HG02973 (cell line): ENCODE results near the gene DHX15.

Experiments
- ATAC-seq: cut with Tn5 transposase; IDR thresholded peaks from one replicate; pipeline ENCODE4 v1.9.1; 2021; ENCODE audit warnings: moderate library complexity; ENCODE audit not compliant: unreplicated experiment

Gene DHX15

DNA sequence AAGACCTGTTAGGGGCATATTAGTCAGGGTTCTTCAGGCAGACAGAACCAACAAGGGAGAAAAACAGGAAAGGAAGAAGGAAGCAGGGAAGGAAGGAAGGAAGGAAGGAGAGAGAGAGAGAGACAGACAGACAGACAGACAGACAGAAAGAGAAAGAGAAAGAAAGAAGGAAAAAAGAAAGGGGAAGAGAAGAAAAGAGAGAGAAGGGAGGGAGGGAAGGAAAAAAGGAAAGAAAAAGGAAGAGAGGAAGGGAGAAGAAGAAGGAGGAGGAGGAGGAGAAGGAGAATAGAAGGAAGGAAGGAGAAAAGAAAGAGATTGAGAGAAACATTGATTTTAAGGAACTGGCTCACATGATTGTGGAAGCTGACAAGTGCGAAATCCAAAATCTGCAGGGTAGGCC is 89.0 kb downstream of the DHX15 start:
- no peak for ATAC-seq

DNA sequence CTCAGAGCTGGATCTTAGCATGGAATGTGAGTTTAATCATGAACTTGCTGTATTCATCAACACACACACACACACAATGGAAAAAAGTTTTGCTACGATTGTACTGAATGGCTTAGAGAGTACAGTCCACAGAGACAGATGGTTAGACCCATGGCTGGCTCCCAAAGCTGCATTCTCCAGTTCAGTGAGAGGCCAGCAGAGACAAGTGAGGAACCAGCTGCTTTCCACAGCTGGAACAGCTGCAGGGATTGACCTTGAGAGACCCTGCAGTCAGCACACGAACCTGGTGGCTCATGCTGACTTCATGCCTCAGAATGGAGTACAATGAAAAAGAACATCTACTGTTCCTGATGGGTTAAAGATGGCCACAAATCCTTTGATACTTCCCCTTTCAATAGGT is 94.5 kb downstream of the DHX15 start:
- ATAC-seq, result no peak

DNA sequence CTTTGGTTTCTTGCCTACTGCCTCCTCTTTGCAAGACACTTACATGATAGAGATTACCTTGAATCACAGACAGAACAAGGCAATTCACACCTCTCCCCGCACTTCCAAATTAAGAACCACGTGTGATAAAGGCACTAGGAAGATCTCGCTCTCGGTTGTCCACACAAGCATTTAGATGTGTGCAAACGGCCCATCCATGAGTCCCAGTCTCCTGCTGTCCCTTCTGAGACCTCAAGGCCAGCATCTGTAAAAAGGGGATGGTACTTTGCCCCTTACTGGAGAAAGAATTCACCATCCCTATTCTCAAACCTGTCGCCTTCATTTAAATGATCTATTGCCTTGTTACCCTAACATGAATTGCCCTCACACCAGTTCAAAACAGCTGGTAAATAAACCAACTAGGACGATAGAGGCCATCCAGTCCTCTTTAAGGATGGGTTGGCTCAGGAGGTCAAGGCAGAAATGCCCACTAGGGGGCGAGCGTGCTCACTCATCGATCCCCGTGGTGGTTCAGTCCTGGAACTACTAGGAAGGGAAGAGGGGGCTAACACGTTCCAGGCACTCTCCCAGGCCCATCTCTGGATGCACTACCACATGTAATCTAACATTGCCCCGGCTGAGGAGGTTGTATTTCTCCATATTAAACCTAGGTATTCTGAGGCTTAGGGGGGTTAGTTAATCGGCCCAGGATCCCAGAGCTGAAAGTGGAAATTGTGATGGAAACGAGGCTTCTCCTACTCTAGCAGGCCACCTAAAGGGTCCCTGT is 95.8 kb downstream of the DHX15 start:
- ATAC-seq, result peak; percentile 82

DNA sequence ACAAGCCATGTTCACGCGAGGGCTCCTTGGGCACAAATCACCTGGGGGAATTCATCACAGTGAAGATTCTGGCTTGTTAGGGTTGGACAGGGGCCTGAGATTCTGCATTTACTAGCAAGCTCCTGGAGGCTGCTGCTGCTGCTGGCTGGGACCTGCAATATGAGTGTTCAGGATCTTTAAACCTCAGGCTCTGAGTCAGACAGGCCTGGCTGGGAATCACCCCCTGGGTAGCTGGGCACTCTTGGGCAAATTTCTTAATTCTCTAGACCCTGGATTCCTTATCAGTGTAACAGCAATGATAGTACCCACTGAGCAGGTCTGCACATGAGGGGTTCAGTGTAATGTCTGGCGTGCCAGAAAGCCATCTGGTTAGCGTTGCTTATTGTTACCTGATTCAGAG is 101.5 kb downstream of the DHX15 start:
- ATAC-seq, result no peak

DNA sequence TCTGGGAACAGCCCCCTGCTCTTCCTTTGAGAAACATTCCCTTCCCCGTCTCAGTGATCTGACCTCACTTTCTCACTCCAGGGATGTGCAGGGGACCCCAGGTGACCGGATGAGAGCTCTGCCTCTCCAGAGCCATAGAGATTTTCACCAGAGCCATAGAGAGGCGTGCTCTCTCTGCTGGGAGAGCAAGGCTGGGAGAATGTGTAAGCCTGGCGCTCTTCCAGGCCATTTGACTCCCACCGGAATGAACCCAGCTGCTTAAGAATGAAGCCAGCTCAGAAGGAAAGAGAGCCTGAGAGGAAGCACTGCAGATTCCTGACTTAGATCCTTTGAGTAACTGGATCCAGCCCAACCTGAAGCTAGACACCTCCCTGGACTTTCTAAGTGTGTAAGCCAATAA is 106.4 kb downstream of the DHX15 start:
- no peak for ATAC-seq
